HUES48 (cell line): ENCODE results near the gene DNAH2.

Experiments
- H3K27ac ChIP-seq: one replicate; pipeline ENCODE4 v1.7.0; 2013; ENCODE audit warnings: low read depth, low read length, inconsistent platforms
- H3K27me3 ChIP-seq: 2 replicates; pipeline ENCODE4 v1.6.1; 2013; ENCODE audit warnings: mild to moderate bottlenecking, low read length; ENCODE audit not compliant: control insufficient read depth, insufficient read depth
- H3K36me3 ChIP-seq: 2 replicates; pipeline ENCODE4 v1.6.1; 2013; ENCODE audit warnings: low read length; ENCODE audit not compliant: control insufficient read depth, insufficient read depth
- H3K4me1 ChIP-seq: 2 replicates; pipeline ENCODE4 v1.6.1; 2013; ENCODE audit warnings: mild to moderate bottlenecking, low read length; ENCODE audit not compliant: control insufficient read depth, insufficient read depth
- H3K4me3 ChIP-seq: 2 replicates; pipeline ENCODE4 v1.5.1; 2013; ENCODE audit warnings: mild to moderate bottlenecking, low read depth, low read length
- H3K9ac ChIP-seq: 2 replicates; pipeline ENCODE4 v1.6.1; 2013; ENCODE audit warnings: mild to moderate bottlenecking, low read depth, low read length, moderate library complexity
- H3K9me3 ChIP-seq: 2 replicates; pipeline ENCODE4 v1.6.1; 2013; ENCODE audit warnings: low read length; ENCODE audit not compliant: control insufficient read depth, insufficient read depth

DNAH2 gene

DNA sequence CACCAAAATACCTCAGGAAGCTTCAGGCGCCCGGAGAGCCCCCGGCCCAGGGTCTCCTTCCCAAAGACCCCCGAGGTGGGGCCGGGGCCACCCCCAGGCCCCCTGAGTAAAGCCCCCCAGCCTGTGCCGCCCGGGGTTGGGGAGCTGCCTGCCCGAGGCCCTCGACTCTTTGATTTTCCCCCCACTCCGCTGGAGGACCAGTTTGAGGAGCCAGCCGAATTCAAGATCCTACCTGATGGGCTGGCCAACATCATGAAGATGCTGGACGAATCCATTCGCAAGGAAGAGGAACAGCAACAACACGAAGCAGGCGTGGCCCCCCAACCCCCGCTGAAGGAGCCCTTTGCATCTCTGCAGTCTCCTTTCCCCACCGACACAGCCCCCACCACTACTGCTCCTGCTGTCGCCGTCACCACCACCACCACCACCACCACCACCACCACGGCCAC is 130.6 kb downstream of the DNAH2 start:
- Histone ChIP-seq H3K27ac (no peak overlapping the region), H3K4me1 (peaks cover 15% of the 10 kb centered on the region; the same call in 1 of the 2 replicates), H3K9ac (no peak overlapping the region), H3K4me3 (no peak overlapping the region), H3K27me3 (peaks cover 18% of the 10 kb centered on the region), H3K36me3 (peaks cover 13% of the 10 kb centered on the region), H3K9me3 (no peaks in the 10 kb centered on the region)

DNA sequence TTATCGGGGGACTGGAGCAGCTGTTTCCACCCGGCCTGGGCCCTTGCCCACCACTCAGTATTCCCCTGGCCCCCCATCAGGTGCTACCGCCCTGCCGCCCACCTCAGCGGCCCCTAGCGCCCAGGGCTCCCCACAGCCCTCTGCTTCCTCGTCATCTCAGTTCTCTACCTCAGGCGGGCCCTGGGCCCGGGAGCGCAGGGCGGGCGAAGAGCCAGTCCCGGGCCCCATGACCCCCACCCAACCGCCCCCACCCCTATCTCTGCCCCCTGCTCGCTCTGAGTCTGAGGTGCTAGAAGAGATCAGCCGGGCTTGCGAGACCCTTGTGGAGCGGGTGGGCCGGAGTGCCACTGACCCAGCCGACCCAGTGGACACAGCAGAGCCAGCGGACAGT is 131.2 kb downstream of the DNAH2 start:
- Histone ChIP-seq H3K36me3 (peaks cover 13% of the 10 kb centered on the region), H3K27ac (no peak overlapping the region)

DNA sequence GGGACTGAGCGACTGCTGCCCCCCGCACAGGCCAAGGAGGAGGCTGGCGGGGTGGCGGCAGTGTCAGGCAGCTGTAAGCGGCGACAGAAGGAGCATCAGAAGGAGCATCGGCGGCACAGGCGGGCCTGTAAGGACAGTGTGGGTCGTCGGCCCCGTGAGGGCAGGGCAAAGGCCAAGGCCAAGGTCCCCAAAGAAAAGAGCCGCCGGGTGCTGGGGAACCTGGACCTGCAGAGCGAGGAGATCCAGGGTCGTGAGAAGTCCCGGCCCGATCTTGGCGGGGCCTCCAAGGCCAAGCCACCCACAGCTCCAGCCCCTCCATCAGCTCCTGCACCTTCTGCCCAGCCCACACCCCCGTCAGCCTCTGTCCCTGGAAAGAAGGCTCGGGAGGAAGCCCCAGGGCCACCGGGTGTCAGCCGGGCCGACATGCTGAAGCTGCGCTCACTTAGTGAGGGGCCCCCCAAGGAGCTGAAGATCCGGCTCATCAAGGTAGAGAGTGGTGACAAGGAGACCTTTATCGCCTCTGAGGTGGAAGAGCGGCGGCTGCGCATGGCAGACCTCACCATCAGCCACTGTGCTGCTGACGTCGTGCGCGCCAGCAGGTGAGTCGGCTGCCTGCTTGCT is 131.7 kb downstream of the DNAH2 start:
- H3K27ac ChIP-seq, result no peak overlapping the region
- peaks cover 29% of the 10 kb centered on the region for H3K27me3 ChIP-seq
- H3K4me3 ChIP-seq, result no peak overlapping the region
- H3K9ac ChIP-seq, result no peak overlapping the region
- peaks cover 13% of the 10 kb centered on the region for H3K36me3 ChIP-seq
- H3K9me3 ChIP-seq, result no peaks in the 10 kb centered on the region
- H3K4me1 ChIP-seq, result peaks cover 15% of the 10 kb centered on the region; the same call in 1 of the 2 replicates

More for the DNA sequence above, 131.2 kb downstream of the DNAH2 start:
- Histone ChIP-seq H3K4me3 (no peak overlapping the region), H3K9ac (no peak overlapping the region), H3K9me3 (no peaks in the 10 kb centered on the region), H3K4me1 (peaks cover 15% of the 10 kb centered on the region; the same call in 1 of the 2 replicates), H3K27me3 (peaks cover 24% of the 10 kb centered on the region)

DNA sequence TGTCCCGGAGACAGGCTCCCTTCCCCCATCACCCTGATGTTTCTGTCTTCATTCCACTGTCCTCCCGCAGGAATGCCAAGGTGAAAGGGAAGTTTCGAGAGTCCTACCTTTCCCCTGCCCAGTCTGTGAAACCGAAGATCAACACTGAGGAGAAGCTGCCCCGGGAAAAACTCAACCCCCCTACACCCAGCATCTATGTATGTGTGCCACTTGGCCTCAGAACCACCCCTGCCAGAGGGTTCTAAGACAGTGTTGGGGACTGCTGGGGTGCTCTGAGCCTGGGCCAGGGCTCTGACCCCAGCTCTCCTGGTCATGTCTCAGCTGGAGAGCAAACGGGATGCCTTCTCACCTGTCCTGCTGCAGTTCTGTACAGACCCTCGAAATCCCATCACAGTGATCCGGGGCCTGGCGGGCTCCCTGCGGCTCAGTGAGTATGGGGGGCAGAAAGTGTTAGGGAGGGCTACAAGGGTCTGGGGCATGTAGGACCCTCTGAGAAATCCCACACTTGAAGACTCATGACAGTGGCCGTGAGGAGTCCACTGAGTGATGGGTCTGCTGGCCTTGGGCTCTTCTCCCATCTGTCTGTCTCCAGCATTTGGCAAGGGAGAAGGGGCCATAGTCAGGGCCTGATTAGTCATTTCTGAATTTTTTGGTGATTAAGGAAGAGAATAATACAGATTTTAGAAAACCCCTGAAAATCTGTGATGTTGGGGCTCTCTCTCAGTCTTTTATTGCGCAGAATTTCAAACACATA is 132.4 kb downstream of the DNAH2 start:
- Histone ChIP-seq H3K36me3 (peaks cover 13% of the 10 kb centered on the region), H3K9me3 (no peaks in the 10 kb centered on the region), H3K4me1 (peaks cover 14% of the 10 kb centered on the region; the same call in 1 of the 2 replicates), H3K27me3 (peaks cover 36% of the 10 kb centered on the region), H3K9ac (no peak overlapping the region), H3K4me3 (no peak overlapping the region), H3K27ac (no peak overlapping the region)

DNA sequence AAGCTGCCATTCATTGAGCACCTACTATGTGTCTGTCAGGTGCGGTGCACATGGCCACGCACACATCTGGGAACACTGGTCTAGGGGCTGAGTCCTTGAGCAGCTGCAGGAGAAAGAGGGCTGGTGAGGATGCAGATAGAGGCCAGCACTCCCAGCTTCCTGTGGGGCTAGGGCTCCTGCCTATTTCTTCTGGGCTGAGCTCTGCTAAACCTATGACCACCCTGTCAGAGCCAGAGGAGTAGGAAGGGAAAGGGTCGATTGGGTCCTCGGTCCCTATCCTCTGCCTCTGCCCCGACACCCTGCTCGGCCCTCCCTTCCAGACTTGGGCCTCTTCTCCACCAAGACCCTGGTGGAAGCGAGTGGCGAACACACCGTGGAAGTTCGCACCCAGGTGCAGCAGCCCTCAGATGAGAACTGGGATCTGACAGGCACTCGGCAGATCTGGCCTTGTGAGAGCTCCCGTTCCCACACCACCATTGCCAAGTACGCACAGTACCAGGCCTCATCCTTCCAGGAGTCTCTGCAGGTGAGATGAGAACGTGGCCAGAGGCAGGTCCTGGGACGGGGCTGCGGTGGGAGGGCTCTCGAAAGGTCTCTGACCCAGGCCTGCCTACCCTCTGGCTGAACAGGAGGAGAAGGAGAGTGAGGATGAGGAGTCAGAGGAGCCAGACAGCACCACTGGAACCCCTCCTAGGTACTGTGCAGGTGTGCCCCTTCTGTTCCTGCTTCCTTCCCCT is 133.3 kb downstream of the DNAH2 start:
- Histone ChIP-seq H3K27me3 (peaks cover 45% of the 10 kb centered on the region), H3K4me3 (peak overlapping the region; percentile 68), H3K9ac (no peak overlapping the region), H3K27ac (no peak overlapping the region), H3K36me3 (peaks cover 13% of the 10 kb centered on the region), H3K9me3 (no peaks in the 10 kb centered on the region), H3K4me1 (peaks cover 20% of the 10 kb centered on the region; the same call in 1 of the 2 replicates)

DNA sequence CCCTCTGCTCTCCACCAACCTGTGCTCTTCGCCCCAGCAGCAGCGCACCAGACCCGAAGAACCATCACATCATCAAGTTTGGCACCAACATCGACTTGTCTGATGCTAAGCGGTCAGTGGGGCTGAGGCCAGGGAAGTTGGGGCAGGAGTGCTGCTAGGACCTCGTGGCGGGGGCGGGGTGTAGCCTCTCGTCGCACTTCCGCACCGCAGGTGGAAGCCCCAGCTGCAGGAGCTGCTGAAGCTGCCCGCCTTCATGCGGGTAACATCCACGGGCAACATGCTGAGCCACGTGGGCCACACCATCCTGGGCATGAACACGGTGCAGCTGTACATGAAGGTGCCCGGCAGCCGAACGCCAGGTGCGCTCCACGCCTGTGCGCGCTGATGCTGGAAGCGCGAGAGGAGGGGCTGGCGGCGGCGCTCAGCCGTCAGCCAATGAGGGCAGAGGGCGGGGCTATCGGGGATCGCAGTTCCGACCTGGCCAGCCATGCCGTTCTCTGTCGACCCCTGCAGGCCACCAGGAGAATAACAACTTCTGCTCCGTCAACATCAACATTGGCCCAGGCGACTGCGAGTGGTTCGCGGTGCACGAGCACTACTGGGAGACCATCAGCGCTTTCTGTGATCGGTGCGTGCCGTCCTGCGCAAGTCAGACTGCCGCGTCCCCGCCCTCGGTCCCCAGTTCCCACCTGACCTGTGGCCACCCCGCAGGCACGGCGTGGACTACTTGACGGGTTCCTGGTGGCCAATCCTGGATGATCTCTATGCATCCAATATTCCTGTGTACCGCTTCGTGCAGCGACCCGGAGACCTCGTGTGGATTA is 134.1 kb downstream of the DNAH2 start:
- Histone ChIP-seq H3K9ac (no peak overlapping the region), H3K4me3 (peak overlapping the region; percentile 68), H3K27me3 (peaks cover 53% of the 10 kb centered on the region), H3K36me3 (peaks cover 10% of the 10 kb centered on the region), H3K27ac (no peak overlapping the region), H3K9me3 (no peaks in the 10 kb centered on the region), H3K4me1 (peaks cover 27% of the 10 kb centered on the region; the same call in 1 of the 2 replicates)

DNA sequence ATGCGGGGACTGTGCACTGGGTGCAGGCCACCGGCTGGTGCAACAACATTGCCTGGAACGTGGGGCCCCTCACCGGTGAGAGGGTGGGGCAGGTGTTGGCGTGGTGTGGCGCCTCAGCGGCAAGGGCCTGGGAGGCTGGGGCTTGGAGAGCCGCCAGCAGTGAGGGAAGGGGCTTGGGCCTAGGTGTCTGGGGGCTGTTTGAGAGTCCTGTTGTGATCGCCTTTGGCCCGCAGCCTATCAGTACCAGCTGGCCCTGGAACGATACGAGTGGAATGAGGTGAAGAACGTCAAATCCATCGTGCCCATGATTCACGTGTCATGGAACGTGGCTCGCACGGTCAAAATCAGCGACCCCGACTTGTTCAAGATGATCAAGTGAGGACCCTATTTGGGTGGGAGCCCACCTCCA is 134.7 kb downstream of the DNAH2 start:
- H3K27ac ChIP-seq, result no peak overlapping the region
- H3K9ac ChIP-seq, result no peak overlapping the region
- H3K4me1 ChIP-seq, result peaks cover 27% of the 10 kb centered on the region; the same call in 1 of the 2 replicates
- no peak overlapping the region for H3K4me3 ChIP-seq
- peaks cover 10% of the 10 kb centered on the region for H3K36me3 ChIP-seq
- no peaks in the 10 kb centered on the region for H3K9me3 ChIP-seq
- peaks cover 56% of the 10 kb centered on the region for H3K27me3 ChIP-seq

DNA sequence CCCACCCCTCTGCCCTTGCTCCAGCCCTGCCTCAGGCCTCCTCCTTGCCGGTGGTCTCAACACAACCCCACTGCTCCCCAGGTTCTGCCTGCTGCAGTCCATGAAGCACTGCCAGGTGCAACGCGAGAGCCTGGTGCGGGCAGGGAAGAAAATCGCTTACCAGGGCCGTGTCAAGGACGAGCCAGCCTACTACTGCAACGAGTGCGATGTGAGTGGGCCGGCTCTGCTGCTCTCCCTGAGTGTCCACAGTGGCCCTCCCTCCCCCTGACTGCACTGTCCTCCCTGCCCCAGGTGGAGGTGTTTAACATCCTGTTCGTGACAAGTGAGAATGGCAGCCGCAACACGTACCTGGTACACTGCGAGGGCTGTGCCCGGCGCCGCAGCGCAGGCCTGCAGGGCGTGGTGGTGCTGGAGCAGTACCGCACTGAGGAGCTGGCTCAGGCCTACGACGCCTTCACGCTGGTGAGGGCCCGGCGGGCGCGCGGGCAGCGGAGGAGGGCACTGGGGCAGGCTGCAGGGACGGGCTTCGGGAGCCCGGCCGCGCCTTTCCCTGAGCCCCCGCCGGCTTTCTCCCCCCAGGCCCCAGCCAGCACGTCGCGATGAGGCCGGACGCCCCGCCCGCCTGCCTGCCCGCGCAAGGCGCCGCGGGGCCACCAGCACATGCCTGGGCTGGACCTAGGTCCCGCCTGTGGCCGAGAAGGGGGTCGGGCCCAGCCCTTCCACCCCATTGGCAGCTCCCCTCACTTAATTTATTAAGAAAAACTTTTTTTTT is 135.6 kb downstream of the DNAH2 start:
- Histone ChIP-seq H3K4me3 (peak overlapping the region; percentile 19; the same call in 1 of the 2 replicates), H3K36me3 (peaks cover 10% of the 10 kb centered on the region), H3K27ac (no peak overlapping the region), H3K4me1 (peaks cover 27% of the 10 kb centered on the region; the same call in 1 of the 2 replicates), H3K27me3 (peaks cover 56% of the 10 kb centered on the region), H3K9ac (no peak overlapping the region), H3K9me3 (no peaks in the 10 kb centered on the region)

DNA sequence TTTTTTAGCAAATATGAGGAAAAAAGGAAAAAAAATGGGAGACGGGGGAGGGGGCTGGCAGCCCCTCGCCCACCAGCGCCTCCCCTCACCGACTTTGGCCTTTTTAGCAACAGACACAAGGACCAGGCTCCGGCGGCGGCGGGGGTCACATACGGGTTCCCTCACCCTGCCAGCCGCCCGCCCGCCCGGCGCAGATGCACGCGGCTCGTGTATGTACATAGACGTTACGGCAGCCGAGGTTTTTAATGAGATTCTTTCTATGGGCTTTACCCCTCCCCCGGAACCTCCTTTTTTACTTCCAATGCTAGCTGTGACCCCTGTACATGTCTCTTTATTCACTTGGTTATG is 136.1 kb downstream of the DNAH2 start:
- H3K27me3 ChIP-seq, result peaks cover 56% of the 10 kb centered on the region
- peaks cover 10% of the 10 kb centered on the region for H3K36me3 ChIP-seq
- H3K9me3 ChIP-seq, result no peaks in the 10 kb centered on the region
- H3K4me1 ChIP-seq, result peaks cover 29% of the 10 kb centered on the region; the same call in 1 of the 2 replicates
- H3K27ac ChIP-seq, result no peak overlapping the region
- peak overlapping the region; percentile 48; the same call in 1 of the 2 replicates for H3K4me3 ChIP-seq
- H3K9ac ChIP-seq, result no peak overlapping the region
